ENCODE results near the gene VEGFC.

Gene VEGFC

GRCh38 chr4:176792326-176793059, at the start of gene VEGFC:
VEGFC (minus strand) TSS chr4:176792922; CDS start chr4:176792311, 611 bp downstream.
- DNase-seq = peak; percentile 29

- no peak for DNase-seq
Observed at GRCh38 chr4:176841711-176842112, 49.0 kb upstream of the VEGFC start.

GRCh38 chr4:176840166-176840565, 47.4 kb upstream of the VEGFC start:
- DNase-seq = no peak

GRCh38 chr4:176839656-176840055, 46.9 kb upstream of the VEGFC start:
- DNase-seq = no peak

- no peak for DNase-seq
Observed at GRCh38 chr4:176838601-176839433, 46.1 kb upstream of the VEGFC start.

GRCh38 chr4:176837169-176837895, 44.6 kb upstream of the VEGFC start:
- no peak for DNase-seq

GRCh38 chr4:176834531-176834930, 41.8 kb upstream of the VEGFC start:
- DNase-seq = no peak

- DNase-seq = no peak
Observed at GRCh38 chr4:176833400-176834175, 40.9 kb upstream of the VEGFC start.

- DNase-seq = no peak
Observed at GRCh38 chr4:176830971-176831370, 38.2 kb upstream of the VEGFC start.

GRCh38 chr4:176825586-176825985, 32.9 kb upstream of the VEGFC start:
- no peak for DNase-seq

- DNase-seq = no peak
Observed at GRCh38 chr4:176824645-176825366, 32.1 kb upstream of the VEGFC start.

GRCh38 chr4:176818531-176818930, 25.8 kb upstream of the VEGFC start:
- DNase-seq = no peak

- DNase-seq = no peak
Observed at GRCh38 chr4:176817204-176817603, 24.5 kb upstream of the VEGFC start.

GRCh38 chr4:176814770-176815169, 22.0 kb upstream of the VEGFC start:
- DNase-seq = no peak

- DNase-seq = no peak
Observed at GRCh38 chr4:176810481-176811249, 17.9 kb upstream of the VEGFC start.

- no peak for DNase-seq
Observed at GRCh38 chr4:176806778-176807375, 14.2 kb upstream of the VEGFC start.

- DNase-seq = no peak
Observed at GRCh38 chr4:176805155-176805554, 12.4 kb upstream of the VEGFC start.

- no peak for DNase-seq
Observed at GRCh38 chr4:176800891-176801534, 8.3 kb upstream of the VEGFC start.

- DNase-seq = no peak
Observed at GRCh38 chr4:176799653-176800052, 6.9 kb upstream of the VEGFC start.

- DNase-seq = no peak
Observed at GRCh38 chr4:176798540-176798939, 5.8 kb upstream of the VEGFC start.

All from NCI-H510A (cell line).